Duodenal mucosa (tissue), 2 donors: ENCODE measurements around the gene NDUFS5.

Experiments
- H3K27ac ChIP-seq: one replicate; pipeline ENCODE4 v1.7.0; 2013; ENCODE audit warnings: low read depth, low read length
- H3K27me3 ChIP-seq, 2 donors: one replicate each; pipeline ENCODE4 v1.7.0; 2013; ENCODE audit warnings: low read length in 2 of 2, control low read depth in 1 of 2; ENCODE audit not compliant: insufficient read depth in 2 of 2, control insufficient read depth in 1 of 2
- H3K36me3 ChIP-seq, 2 donors: one replicate each; pipeline ENCODE4 v1.7.0; 2013; ENCODE audit warnings: low read length in 2 of 2, control low read depth in 1 of 2; ENCODE audit not compliant: insufficient read depth in 2 of 2, control insufficient read depth in 1 of 2
- H3K4me1 ChIP-seq, 2 donors: one replicate each; pipeline ENCODE4 v1.7.0; 2013; ENCODE audit warnings: low read length in 2 of 2, control low read depth in 1 of 2; ENCODE audit not compliant: insufficient read depth in 2 of 2, control insufficient read depth in 1 of 2
- H3K4me3 ChIP-seq, 2 donors: one replicate each; pipeline ENCODE4 v1.7.0; 2013; ENCODE audit warnings: low read length in 2 of 2, low read depth in 1 of 2
- H3K9ac ChIP-seq, 2 donors: one replicate each; pipeline ENCODE4 v1.7.0; 2013; ENCODE audit warnings: low read length in 2 of 2, low read depth in 1 of 2
- H3K9me3 ChIP-seq, 2 donors: one replicate each; pipeline ENCODE4 v1.7.0; 2013; ENCODE audit warnings: low read length in 2 of 2, control low read depth in 1 of 2; ENCODE audit not compliant: control insufficient read depth in 1 of 2

NDUFS5 gene

GRCh38 chr1:39082010-39082799 is 56.1 kb downstream of the NDUFS5 start:
- H3K9me3 ChIP-seq, result no peaks in the 10 kb centered on the region
- H3K9ac ChIP-seq, result no peak overlapping the region
- peaks cover 0 to 4% of the 10 kb centered on the region in 2 donors for H3K4me1 ChIP-seq
- peaks cover 27 to 33% of the 10 kb centered on the region in 2 donors for H3K27me3 ChIP-seq
- peak overlapping the region in 1 of 2 donors; percentile 43 for H3K4me3 ChIP-seq
- no peak overlapping the region for H3K27ac ChIP-seq
- no peaks in the 10 kb centered on the region for H3K36me3 ChIP-seq

GRCh38 chr1:39082811-39083576 is 56.8 kb downstream of the NDUFS5 start:
- Histone ChIP-seq H3K4me1 (peaks cover 0 to 6% of the 10 kb centered on the region in 2 donors), H3K9me3 (no peaks in the 10 kb centered on the region), H3K36me3 (no peaks in the 10 kb centered on the region), H3K27me3 (peaks cover 27 to 33% of the 10 kb centered on the region in 2 donors), H3K4me3 (no peak overlapping the region), H3K27ac (no peak overlapping the region), H3K9ac (no peak overlapping the region)

DNA sequence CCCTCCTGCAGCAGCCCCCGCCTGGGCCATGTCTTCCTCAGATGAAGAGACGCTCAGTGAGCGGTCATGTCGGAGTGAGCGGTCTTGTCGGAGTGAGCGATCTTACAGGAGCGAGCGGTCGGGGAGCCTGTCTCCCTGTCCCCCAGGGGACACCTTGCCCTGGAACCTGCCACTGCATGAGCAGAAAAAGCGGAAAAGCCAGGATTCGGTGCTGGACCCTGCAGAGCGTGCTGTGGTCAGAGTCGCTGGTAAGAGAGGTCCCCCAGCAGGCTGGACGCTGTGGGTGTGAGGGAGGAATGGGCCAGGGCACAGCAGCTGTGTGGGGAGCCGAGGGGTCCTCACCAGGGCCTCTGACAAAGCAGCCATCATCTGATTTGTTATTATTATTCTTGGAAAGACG is 58.0 kb downstream of the NDUFS5 start:
- no peak overlapping the region for H3K4me3 ChIP-seq
- peaks cover 0 to 6% of the 10 kb centered on the region in 2 donors for H3K4me1 ChIP-seq
- no peaks in the 10 kb centered on the region for H3K9me3 ChIP-seq
- H3K27me3 ChIP-seq, result peaks cover 27 to 33% of the 10 kb centered on the region in 2 donors
- no peak overlapping the region for H3K27ac ChIP-seq
- no peaks in the 10 kb centered on the region for H3K36me3 ChIP-seq
- no peak overlapping the region for H3K9ac ChIP-seq
